ENCODE data around the gene TMEM156. TPM values are rescaled to one million over a fixed set of nuclear protein-coding genes. Genes with fewer than 3 reads are reported as not detected.

TMEM156 gene
- total and polyA plus RNA-seq, 10 of the 15 experiments (the other 5 are each of a cell fraction or from before 2014, with no cell fraction given): 20.8 to 48.3 (median 32.7) TPM

DNA sequence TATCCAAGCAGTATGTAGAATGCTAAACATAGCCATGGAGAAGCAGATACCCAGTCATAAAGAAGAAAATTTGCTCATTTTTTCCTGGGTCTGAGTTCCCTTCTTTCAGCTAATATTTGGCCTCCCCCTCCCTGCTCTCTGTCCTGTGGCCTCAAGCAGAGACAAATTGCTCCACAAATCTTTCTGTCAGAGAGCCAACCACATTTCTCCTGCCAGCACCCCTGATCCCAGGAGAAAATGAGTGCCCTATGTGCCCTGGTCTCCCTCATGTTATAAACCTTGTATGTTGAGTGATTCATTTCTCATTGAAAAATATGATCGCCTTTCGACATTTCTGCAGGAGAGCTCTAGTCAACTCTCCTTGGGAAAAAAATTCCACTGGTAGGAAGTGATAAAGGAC is 82.0 kb downstream of the TMEM156 start:
- 100% methylated on average over 2 of the region's 2 CpGs for WGBS (ENCODE audit: insufficient coverage, insufficient replicate concordance, low lambda C conversion rate, missing lambda C conversion rate)
- H3K36me3 ChIP-seq (ENCODE audit: control insufficient read depth in 2 of 2, insufficient read depth in 2 of 2, low read length in 1 of 2): no peaks in the 10 kb centered on the region
- DNase-seq (ENCODE audit: low read depth, low spot score) (no peak), FAIRE-seq (no peak), ATAC-seq (no peak)
- H2AFZ ChIP-seq (ENCODE audit: control insufficient read depth, low read depth, low read length): no peak overlapping the region
- H3K9me3 ChIP-seq (replicated peaks; ENCODE audit: control insufficient read depth, insufficient read depth, low read length): no peaks in the 10 kb centered on the region
- BruUV-seq (replicated peaks): no TSS peak
- in situ Hi-C loops (cut with MboI): no loop called here
- H3K27me3 ChIP-seq (replicated peaks in 1 of 2; ENCODE audit: control insufficient read depth in 2 of 2, insufficient read depth in 2 of 2, low read length in 1 of 2): no peaks in the 10 kb centered on the region
- ChIA-PET POLR2A (interaction anchor here (1.2 to 1.5 kb wide), 2 partner anchors 8 to 9 kb away, joined by 3 to 4 read pairs; no protein-coding TSS in a partner anchor), RAD21 (ENCODE audit: unreplicated experiment) (interaction anchor here (1.1 to 1.6 kb wide), 2 partner anchors 9 to 94 kb away, joined by 4 read pairs; no protein-coding TSS in a partner anchor), SMC1A (ENCODE audit: uncharacterized antibody, unreplicated experiment) (interaction anchor here (0.5 to 3.2 kb wide), 7 partner anchors 9 to 157 kb away, joined by 3 to 16 read pairs (median 5); no protein-coding TSS in a partner anchor), CTCF (interaction anchor here (0.6 to 2.0 kb wide), 3 partner anchors 9 to 101 kb away, joined by 3 to 7 read pairs (median 5); no protein-coding TSS in a partner anchor)
- no peaks in the 10 kb centered on the region for H3K79me2 ChIP-seq (ENCODE audit: control insufficient read depth, insufficient read depth, low read length)
- H3K4me1 ChIP-seq (ENCODE audit: control insufficient read depth, insufficient read depth, low read length): no peaks in the 10 kb centered on the region
- H3K9ac ChIP-seq (ENCODE audit: control insufficient read depth, insufficient read depth, low read length): no peak overlapping the region
- H3K4me3 ChIP-seq: no peak overlapping the region
- H4K20me1 ChIP-seq (ENCODE audit: control insufficient read depth, insufficient read depth): no peaks in the 10 kb centered on the region
- H3K4me2 ChIP-seq (ENCODE audit: control insufficient read depth, insufficient read depth): no peak overlapping the region
- intact Hi-C loops (cut with micrococcal nuclease; ENCODE audit: unreplicated experiment): no loop called here
- TF ChIP-seq, protein P1, sequence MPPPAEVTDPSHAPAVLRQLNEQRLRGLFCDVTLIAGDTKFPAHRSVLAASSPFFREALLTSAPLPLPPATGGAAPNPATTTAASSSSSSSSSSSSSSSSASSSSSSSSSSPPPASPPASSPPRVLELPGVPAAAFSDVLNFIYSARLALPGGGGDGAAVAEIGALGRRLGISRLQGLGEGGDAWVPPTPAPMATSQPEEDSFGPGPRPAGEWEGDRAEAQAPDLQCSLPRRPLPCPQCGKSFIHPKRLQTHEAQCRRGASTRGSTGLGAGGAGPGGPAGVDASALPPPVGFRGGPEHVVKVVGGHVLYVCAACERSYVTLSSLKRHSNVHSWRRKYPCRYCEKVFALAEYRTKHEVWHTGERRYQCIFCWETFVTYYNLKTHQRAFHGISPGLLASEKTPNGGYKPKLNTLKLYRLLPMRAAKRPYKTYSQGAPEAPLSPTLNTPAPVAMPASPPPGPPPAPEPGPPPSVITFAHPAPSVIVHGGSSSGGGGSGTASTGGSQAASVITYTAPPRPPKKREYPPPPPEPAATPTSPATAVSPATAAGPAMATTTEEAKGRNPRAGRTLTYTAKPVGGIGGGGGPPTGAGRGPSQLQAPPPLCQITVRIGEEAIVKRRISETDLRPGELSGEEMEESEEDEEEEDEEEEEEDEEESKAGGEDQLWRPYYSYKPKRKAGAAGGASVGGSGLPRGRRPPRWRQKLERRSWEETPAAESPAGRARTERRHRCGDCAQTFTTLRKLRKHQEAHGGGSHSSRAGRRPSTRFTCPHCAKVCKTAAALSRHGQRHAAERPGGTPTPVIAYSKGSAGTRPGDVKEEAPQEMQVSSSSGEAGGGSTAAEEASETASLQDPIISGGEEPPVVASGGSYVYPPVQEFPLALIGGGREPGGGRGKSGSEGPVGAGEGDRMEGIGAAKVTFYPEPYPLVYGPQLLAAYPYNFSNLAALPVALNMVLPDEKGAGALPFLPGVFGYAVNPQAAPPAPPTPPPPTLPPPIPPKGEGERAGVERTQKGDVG (CRISPR knock-in tag; IDR thresholded peaks at IDR 0.05): no peak
- TF ChIP-seq CBFB (IDR thresholded peaks at IDR 0.05; ENCODE audit: low read depth) (no peak), BCLAF1 (IDR thresholded peaks at IDR 0.05) (no peak), ZNF24 (IDR thresholded peaks at IDR 0.05) (no peak)
- H3K27ac ChIP-seq (ENCODE audit: control insufficient read depth, insufficient read depth): no peak overlapping the region

Data from GM12878 (cell line).